Right lobe of liver (tissue), 4 donors: Measurements from ENCODE around the gene MBOAT2.

ENCODE experiments used
- POLR2A ChIP-seq: fragments of 450-650 bp; IDR thresholded peaks from one replicate; pipeline ENCODE4 v1.6.1; 2017; ENCODE audit warnings: antibody characterized with exemption, mild to moderate bottlenecking
- TF ChIP-seq, protein P1 (sequence below), 4 donors: fragments of 200-600 bp in 3 of 4; fragments of 450-650 bp in 1 of 4; IDR thresholded peaks; one replicate each; pipeline versions ENCODE4 v1.5.1 to v1.8.0; 2016 to 2022; ENCODE audit warnings: antibody characterized with exemption in 4 of 4, mild to moderate bottlenecking in 2 of 4
- donor health status: DM: no; HTN: no; CAD: no.
- donor health status: DM: no; HTN: no; CAD: no.
- donor health status: DM: no; HTN: yes; CAD: no.

DNA sequence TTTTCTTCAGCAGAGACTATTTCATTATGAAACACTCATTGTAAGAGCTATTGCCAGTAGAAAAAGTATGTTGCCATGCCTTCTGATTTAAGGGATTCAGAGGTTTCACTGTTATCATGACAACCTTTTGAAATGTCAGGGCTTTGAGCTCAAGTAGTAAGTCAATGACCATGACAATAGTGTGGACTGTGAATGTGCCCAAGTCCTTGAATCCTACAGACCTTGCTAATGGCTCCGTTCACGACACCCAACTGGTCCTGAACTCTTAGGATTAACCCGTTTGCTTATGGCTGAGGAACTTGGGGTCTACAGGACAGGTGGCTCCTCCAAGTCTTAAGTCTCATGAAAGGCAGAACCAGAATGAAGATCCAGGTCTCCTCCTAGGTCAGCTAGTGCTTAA, 148.5 kb downstream of the MBOAT2 start:
- TF ChIP-seq, protein P1, sequence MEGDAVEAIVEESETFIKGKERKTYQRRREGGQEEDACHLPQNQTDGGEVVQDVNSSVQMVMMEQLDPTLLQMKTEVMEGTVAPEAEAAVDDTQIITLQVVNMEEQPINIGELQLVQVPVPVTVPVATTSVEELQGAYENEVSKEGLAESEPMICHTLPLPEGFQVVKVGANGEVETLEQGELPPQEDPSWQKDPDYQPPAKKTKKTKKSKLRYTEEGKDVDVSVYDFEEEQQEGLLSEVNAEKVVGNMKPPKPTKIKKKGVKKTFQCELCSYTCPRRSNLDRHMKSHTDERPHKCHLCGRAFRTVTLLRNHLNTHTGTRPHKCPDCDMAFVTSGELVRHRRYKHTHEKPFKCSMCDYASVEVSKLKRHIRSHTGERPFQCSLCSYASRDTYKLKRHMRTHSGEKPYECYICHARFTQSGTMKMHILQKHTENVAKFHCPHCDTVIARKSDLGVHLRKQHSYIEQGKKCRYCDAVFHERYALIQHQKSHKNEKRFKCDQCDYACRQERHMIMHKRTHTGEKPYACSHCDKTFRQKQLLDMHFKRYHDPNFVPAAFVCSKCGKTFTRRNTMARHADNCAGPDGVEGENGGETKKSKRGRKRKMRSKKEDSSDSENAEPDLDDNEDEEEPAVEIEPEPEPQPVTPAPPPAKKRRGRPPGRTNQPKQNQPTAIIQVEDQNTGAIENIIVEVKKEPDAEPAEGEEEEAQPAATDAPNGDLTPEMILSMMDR (IDR thresholded peaks at IDR 0.05): no peak
- TF ChIP-seq POLR2A: no peak
